Osteocyte (in vitro differentiated cells): ENCODE measurements around the gene MAPK11. TPM values are rescaled to one million over a fixed set of nuclear protein-coding genes. Genes with fewer than 3 reads are reported as not detected.

Experiments
- DNase-seq: peaks from one replicate; pipeline ENCODE4 v3.0.0; 2021; ENCODE audit warnings: mixed read lengths; ENCODE audit not compliant: unreplicated experiment; ENCODE audit errors: extremely low spot score
- H3K27ac Mint-ChIP-seq: one replicate; pipeline ENCODE4 v1.8.0; 2021; ENCODE audit warnings: mild to moderate bottlenecking, mixed read lengths; ENCODE audit not compliant: unreplicated experiment
- H3K27me3 Mint-ChIP-seq: one replicate; pipeline ENCODE4 v1.8.0; 2021; ENCODE audit warnings: mixed read lengths; ENCODE audit not compliant: unreplicated experiment
- H3K36me3 Mint-ChIP-seq: one replicate; pipeline ENCODE4 v1.8.0; 2021; ENCODE audit warnings: mixed read lengths; ENCODE audit not compliant: unreplicated experiment
- H3K4me1 Mint-ChIP-seq: one replicate; pipeline ENCODE4 v1.8.0; 2021; ENCODE audit warnings: mixed read lengths; ENCODE audit not compliant: unreplicated experiment
- H3K4me3 Mint-ChIP-seq: one replicate; pipeline ENCODE4 v1.8.0; 2021; ENCODE audit warnings: mild to moderate bottlenecking, moderate library complexity, mixed read lengths; ENCODE audit not compliant: unreplicated experiment
- H3K9me3 Mint-ChIP-seq: one replicate; pipeline ENCODE4 v1.8.0; 2021; ENCODE audit warnings: mixed read lengths; ENCODE audit not compliant: unreplicated experiment
- CTCF ChIP-seq: fragments of 200-600 bp; sonication (generic); IDR thresholded peaks from 2 replicates; pipeline ENCODE4 v1.5.0; 2021; ENCODE audit warnings: antibody characterized with exemption, mild to moderate bottlenecking, moderate library complexity
- total RNA-seq: library from RNA; stranded (reverse); gene quantifications from 2 replicates; pipeline ENCODE4 v1.2.1, GENCODE V29; 2021

MAPK11 gene
- total RNA-seq, 1 donor from 2014 or later = 6.4 TPM

DNA sequence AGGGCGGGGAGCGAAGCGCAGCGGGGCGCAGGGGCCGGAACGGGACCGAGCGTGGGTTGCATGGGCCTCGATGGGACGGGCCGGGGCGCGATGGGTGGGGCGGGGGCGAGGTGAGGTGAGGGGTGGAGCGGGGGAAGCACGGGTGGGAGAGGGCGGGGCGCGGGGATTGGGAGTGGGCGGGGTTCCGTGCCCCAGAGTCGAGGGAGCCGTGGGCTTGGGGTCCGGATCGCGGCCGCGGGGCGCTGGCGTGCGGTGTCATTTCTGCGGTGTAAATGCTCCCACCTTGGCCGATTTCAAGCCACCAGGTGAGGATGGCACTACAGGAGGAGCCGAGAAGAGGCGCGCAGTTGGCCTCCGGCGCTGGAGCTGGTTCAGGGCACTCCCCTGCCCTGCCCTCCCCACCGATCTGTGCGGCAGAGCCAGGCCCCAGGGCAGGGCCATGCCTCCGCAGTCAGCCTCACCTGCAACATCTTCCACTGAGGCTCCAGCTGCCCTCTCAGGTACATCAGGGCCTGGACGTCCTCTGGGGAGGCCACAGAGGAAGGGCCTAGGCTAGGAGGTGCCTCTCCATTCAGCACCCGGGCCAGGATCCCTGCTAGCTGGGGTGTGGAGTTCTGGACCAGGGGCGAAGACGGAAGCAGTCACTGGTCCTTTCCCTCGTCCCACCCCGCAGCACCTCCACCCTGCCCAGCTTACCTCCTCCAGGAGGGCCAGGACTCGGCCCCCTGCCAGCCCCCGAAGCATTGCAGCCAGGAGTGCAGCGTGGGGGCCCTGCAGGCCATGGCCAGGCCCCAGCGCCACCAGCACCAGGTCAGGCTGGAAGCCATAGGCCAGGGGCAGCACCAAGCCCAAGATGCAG, 24.7 kb downstream of the MAPK11 start:
- Mint-ChIP-seq H3K4me1 (peaks cover 39% of the 10 kb centered on the region), H3K9me3 (no peaks in the 10 kb centered on the region), H3K4me3 (peak overlapping the region; percentile 100), H3K27ac (peak overlapping the region; percentile 100), H3K27me3 (no peaks in the 10 kb centered on the region), H3K36me3 (peaks cover 2% of the 10 kb centered on the region)
- no peak for DNase-seq
- no peak for TF ChIP-seq CTCF

GRCh38 chr22:50244420-50245213, 25.6 kb downstream of the MAPK11 start, which contains the start of gene TUBGCP6:
Gene TUBGCP6, minus strand, starts transcription at chr22:50245023. Its CDS starts 564 bp downstream, at chr22:50244459.
- Mint-ChIP-seq H3K9me3 (no peaks in the 10 kb centered on the region), H3K27ac (peak within 1 kb of the TSS; percentile 100), H3K36me3 (peaks cover 10% of the 10 kb centered on the region), H3K4me1 (peaks cover 34% of the 10 kb centered on the region), H3K4me3 (peak within 1 kb of the TSS; percentile 100), H3K27me3 (no peaks in the 10 kb centered on the region)
- peak; percentile 96 for DNase-seq
- TF ChIP-seq CTCF = peak; percentile 28

- Mint-ChIP-seq H3K9me3 (no peaks in the 10 kb centered on the region), H3K4me3 (peak overlapping the region; percentile 100), H3K36me3 (peaks cover 10% of the 10 kb centered on the region), H3K27me3 (no peaks in the 10 kb centered on the region), H3K4me1 (peaks cover 34% of the 10 kb centered on the region), H3K27ac (peak overlapping the region; percentile 100)
- TF ChIP-seq CTCF = no peak
- no peak for DNase-seq
Observed at GRCh38 chr22:50243685-50244419, 26.3 kb downstream of the MAPK11 start.

- TF ChIP-seq CTCF = no peak
- Mint-ChIP-seq H3K4me1 (peaks cover 32% of the 10 kb centered on the region), H3K4me3 (peak overlapping the region; percentile 100), H3K27me3 (no peaks in the 10 kb centered on the region), H3K36me3 (peaks cover 10% of the 10 kb centered on the region), H3K27ac (no peak overlapping the region), H3K9me3 (no peaks in the 10 kb centered on the region)
- DNase-seq = no peak
Observed at GRCh38 chr22:50242406-50242949, 27.7 kb downstream of the MAPK11 start.
